HTR-8/SVneo (cell line): ENCODE results near the gene MOB3B.
"Not testable (repeated sequence)": the region's sequence is repeated elsewhere in the genome, so short reads cannot be mapped to it uniquely, and the experiment has no call there.

Experiments used
- DNase-seq: peaks from one replicate; pipeline ENCODE4 v3.0.0; 2011; ENCODE audit warnings: low spot score, mixed read lengths; ENCODE audit not compliant: insufficient read length
- FAIRE-seq: peaks from 2 replicates; lab custom pipeline; 2011; peaks lifted over from hg19 to GRCh38; lab: Jason Lieb, UNC

The MOB3B gene

DNA sequence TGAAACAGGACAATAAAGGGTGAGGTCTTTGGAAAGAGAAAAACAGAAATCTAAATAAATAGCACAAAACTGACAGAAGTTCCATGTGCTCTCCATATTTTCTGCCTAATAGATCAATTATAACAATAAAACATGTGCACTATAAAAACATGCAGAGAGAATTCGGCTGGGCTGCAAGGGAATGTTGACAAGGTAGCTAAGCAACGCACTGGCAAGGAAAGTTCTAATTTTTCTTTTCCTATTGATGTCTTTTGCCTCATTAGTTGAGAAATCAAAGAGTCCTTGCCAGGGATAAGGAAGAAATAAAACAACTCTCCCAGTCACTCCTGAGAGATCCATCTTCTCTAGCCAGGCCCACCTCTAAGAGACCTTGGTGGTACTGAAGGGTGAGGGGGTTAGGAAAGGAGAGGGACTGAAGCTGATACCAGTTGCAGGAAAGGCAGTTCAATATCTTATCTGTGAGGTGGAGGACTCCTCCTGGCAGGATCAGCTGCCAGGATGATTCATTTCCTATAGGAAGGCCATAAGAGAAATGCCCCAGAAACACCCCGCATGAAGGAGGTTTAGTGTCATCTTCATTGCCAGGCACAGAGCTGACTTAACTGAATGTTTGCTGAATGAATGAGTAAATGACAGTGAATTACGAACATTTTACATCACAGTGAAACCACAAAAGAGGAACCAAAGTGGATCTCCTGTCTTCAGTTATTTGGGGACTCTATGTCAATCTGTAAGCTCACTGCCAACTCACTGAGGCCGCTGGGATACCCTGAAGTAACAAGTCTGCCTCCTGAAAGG, 69.2 kb downstream of the MOB3B start:
- DNase-seq (peak; percentile 21), FAIRE-seq (no peak)

DNA sequence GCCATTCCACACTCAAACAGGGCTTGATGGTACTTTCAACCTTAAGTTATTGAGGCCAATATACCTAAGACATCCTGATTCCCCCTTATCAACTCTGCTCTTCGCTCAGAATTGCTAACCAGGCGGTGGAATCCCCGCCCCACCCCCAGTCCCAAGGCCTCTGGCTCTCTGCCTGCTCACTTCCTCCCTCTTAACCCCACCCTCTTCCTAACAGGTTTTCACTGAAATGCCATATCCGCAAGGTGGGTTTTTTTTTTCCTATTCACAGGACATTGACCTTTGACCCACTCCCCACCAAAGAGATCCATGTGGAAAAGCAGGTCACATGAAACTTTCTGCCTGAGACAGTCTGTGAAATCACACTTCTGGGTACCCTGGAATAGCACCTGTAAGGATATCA, 72.2 kb downstream of the MOB3B start:
- no peak for DNase-seq
- FAIRE-seq = no peak

GRCh38 chr9:27453860-27454553, 75.6 kb downstream of the MOB3B start:
- DNase-seq (no peak), FAIRE-seq (no peak)

- DNase-seq = no peak
- FAIRE-seq = no peak
Measured at GRCh38 chr9:27451207-27451797, 78.3 kb downstream of the MOB3B start.

DNA sequence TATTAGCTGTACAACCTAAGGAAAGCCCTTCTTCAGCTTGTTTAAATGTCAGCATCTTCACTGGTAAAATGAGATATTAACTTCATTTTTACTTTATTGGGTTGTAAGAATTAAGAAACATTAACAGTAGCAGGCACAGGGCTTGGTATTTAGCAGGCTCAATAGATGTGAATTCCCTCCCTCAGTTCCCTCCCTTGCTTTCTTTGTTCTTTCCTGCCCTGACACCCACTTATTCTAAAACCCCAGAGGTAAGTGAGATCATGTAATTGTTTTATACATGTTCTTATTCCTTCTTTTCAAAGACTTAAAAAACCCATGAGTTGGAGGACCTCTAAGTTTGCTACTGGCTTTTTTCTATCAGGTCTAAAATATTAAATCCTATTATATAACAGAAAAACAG, 78.9 kb downstream of the MOB3B start:
- FAIRE-seq = no peak
- no peak for DNase-seq

GRCh38 chr9:27448356-27448755, 81.3 kb downstream of the MOB3B start:
- not testable (repeated sequence) for FAIRE-seq, DNase-seq

- no peak for FAIRE-seq
- no peak for DNase-seq
Measured at GRCh38 chr9:27447031-27447683, 82.5 kb downstream of the MOB3B start.

DNA sequence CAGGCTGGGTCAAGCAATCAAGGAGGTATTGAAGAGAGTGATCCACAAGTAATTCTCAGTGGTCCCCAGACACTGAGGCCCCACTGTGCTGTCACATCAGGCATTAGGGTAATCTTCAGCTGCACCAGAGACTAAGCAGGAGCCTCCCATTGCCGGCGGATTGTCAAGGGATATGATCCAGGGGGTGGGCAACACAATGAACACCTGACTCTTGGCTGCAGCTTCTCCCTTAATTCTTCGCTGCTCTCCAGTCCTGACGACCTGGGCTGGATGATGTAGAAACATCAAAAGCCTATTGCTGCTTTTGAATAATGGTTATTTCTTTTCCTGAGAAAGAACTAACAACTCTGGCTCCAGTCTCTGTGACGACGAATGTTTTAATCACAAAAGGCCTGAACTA, 83.9 kb downstream of the MOB3B start:
- no peak for FAIRE-seq
- no peak for DNase-seq

GRCh38 chr9:27445057-27445595, 84.5 kb downstream of the MOB3B start:
- FAIRE-seq (no peak), DNase-seq (no peak)

- FAIRE-seq (no peak), DNase-seq (no peak)
Measured at GRCh38 chr9:27442464-27442863, 87.2 kb downstream of the MOB3B start.

DNA sequence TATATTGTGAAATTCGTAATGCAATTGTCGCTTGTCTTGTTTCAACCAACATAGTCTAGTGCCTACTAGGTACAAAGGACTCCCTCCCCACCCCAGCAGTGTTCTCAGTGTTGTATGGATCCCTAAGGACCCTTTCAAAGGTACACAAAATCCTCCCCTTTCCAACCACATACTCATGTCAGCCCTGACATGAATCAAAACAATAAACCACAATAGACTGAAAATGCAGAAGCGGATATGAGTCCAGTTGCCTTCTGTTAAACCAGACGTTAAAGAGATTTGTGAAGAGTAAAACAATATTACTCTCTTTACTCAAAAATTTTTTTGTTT, 87.9 kb downstream of the MOB3B start:
- no peak for DNase-seq
- FAIRE-seq = no peak

- DNase-seq (no peak), FAIRE-seq (no peak)
Measured at GRCh38 chr9:27440888-27441740, 88.5 kb downstream of the MOB3B start.

- no peak for DNase-seq
Measured at GRCh38 chr9:27438522-27438921, 91.1 kb downstream of the MOB3B start.

GRCh38 chr9:27437652-27438373, 91.8 kb downstream of the MOB3B start:
- no peak for FAIRE-seq
- no peak for DNase-seq

More at GRCh38 chr9:27438522-27438921, 91.1 kb downstream of the MOB3B start:
- no peak for FAIRE-seq

GRCh38 chr9:27436234-27436633, 93.4 kb downstream of the MOB3B start:
- DNase-seq = no peak
- FAIRE-seq = no peak

DNA sequence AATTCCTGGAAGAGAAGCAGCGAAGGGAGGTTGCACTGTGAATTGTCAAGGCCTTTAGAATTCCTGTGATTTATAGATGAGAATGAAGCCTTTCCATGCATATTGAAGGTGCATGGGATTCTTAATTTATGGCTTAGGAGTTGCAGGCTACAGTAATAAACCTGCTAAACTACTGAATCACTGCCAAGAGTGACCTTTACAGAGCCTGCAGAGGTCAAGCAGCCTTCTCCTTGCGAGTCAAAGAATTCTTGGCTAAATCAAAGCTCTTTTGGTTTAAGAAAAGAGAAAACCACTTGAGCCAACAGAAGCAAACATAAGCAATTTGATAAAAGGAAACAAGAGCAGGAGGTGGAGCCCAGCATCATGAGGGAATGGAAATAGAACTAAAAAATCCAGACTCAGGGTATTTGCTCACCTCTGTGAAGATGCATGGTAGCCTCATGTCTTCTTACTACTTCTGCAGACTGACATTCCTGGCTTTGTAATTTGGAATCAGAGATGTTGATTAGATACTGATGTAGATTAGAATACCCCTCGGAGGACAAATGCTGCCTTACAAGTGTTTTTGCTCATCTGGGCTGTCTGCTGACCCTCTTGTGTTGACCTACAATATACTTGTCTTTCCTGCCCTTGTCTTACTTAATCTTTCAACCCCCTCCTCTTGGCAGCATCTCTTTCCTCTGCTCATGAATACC, 95.8 kb downstream of the MOB3B start:
- DNase-seq (no peak), FAIRE-seq (no peak)

- DNase-seq (no peak), FAIRE-seq (no peak)
Measured at GRCh38 chr9:27432308-27432707, 97.3 kb downstream of the MOB3B start.

- FAIRE-seq (no peak), DNase-seq (no peak)
Measured at GRCh38 chr9:27431543-27432147, 98.0 kb downstream of the MOB3B start.
